Nephron (organoid): ENCODE results near the gene MYD88.

ENCODE experiments used
- H3K27ac Mint-ChIP-seq, 3 experiments: 2 replicates each; pipeline ENCODE4 v1.8.0; 2020; ENCODE audit warnings: mixed read lengths in 3 of 3, mild to moderate bottlenecking in 2 of 3, moderate library complexity in 1 of 3
- H3K27me3 Mint-ChIP-seq: 2 replicates; pipeline ENCODE4 v1.8.0; 2021; ENCODE audit warnings: low read depth, mild to moderate bottlenecking, moderate library complexity, mixed read lengths
- H3K36me3 Mint-ChIP-seq: 2 replicates; pipeline ENCODE4 v1.8.0; 2020; ENCODE audit warnings: low read depth, mixed read lengths
- H3K4me1 Mint-ChIP-seq: 2 replicates; pipeline ENCODE4 v1.8.0; 2020; ENCODE audit warnings: mixed read lengths
- H3K4me3 Mint-ChIP-seq, 3 experiments: 2 replicates each; pipeline ENCODE4 v1.8.0; 2020; ENCODE audit warnings: mild to moderate bottlenecking in 3 of 3, mixed read lengths in 3 of 3, moderate library complexity in 2 of 3
- H3K9me3 Mint-ChIP-seq: 2 replicates; pipeline ENCODE4 v1.8.0; 2020; ENCODE audit warnings: mixed read lengths
- CTCF ChIP-seq, 3 experiments: fragments of 200-600 bp; sonication (generic); IDR thresholded peaks; one replicate each; pipeline ENCODE4 v1.5.0; 2021; ENCODE audit warnings: antibody characterized with exemption in 3 of 3; ENCODE audit not compliant: unreplicated experiment in 3 of 3

The MYD88 gene

GRCh38 chr3:38163117-38163840, 24.8 kb downstream of the MYD88 start:
- peak overlapping the region in 2 of 3 experiments; percentile 100 for H3K27ac Mint-ChIP-seq
- H3K9me3 Mint-ChIP-seq = no peaks in the 10 kb centered on the region
- peaks cover 21% of the 10 kb centered on the region for H3K4me1 Mint-ChIP-seq
- TF ChIP-seq CTCF (IDR thresholded peaks at IDR 0.05; ENCODE audit: unreplicated experiment in 3 of 3) = peak in 1 of 3 experiments; percentile 11
- H3K36me3 Mint-ChIP-seq = peaks cover 8% of the 10 kb centered on the region
- peak overlapping the region; percentile 62 to 99 (median 82) for H3K4me3 Mint-ChIP-seq
- no peaks in the 10 kb centered on the region for H3K27me3 Mint-ChIP-seq

- no peaks in the 10 kb centered on the region for H3K27me3 Mint-ChIP-seq
- H3K36me3 Mint-ChIP-seq = peaks cover 8% of the 10 kb centered on the region
- H3K4me1 Mint-ChIP-seq = peaks cover 27% of the 10 kb centered on the region
- H3K4me3 Mint-ChIP-seq = peak overlapping the region; percentile 98 to 99 (median 98)
- H3K27ac Mint-ChIP-seq = peak overlapping the region; percentile 99 to 100 (median 100)
- no peak for TF ChIP-seq CTCF (IDR thresholded peaks at IDR 0.05; ENCODE audit: unreplicated experiment in 3 of 3)
- no peaks in the 10 kb centered on the region for H3K9me3 Mint-ChIP-seq
Observed at GRCh38 chr3:38163841-38164642, 25.6 kb downstream of the MYD88 start.

GRCh38 chr3:38164643-38164951, 26.1 kb downstream of the MYD88 start:
- Mint-ChIP-seq H3K27me3 (no peaks in the 10 kb centered on the region), H3K9me3 (no peaks in the 10 kb centered on the region), H3K4me3 (peak overlapping the region; percentile 98 to 99 (median 98)), H3K4me1 (peaks cover 27% of the 10 kb centered on the region), H3K27ac (peak overlapping the region; percentile 99 to 100 (median 100)), H3K36me3 (peaks cover 8% of the 10 kb centered on the region)
- no peak for TF ChIP-seq CTCF (IDR thresholded peaks at IDR 0.05; ENCODE audit: unreplicated experiment in 3 of 3)

GRCh38 chr3:38164952-38165721, 26.7 kb downstream of the MYD88 start, which contains the start of gene OXSR1:
OXSR1 (plus strand) TSS chr3:38165537; CDS start chr3:38165877, 340 bp downstream.
- H3K27me3 Mint-ChIP-seq = no peaks in the 10 kb centered on the region
- peaks cover 27% of the 10 kb centered on the region for H3K4me1 Mint-ChIP-seq
- H3K36me3 Mint-ChIP-seq = peaks cover 8% of the 10 kb centered on the region
- peak within 1 kb of the TSS; percentile 99 to 100 (median 100) for H3K27ac Mint-ChIP-seq
- peak within 1 kb of the TSS; percentile 98 to 99 (median 98) for H3K4me3 Mint-ChIP-seq
- TF ChIP-seq CTCF (IDR thresholded peaks at IDR 0.05; ENCODE audit: unreplicated experiment in 3 of 3) = no peak
- H3K9me3 Mint-ChIP-seq = no peaks in the 10 kb centered on the region

GRCh38 chr3:38165722-38166387, 27.4 kb downstream of the MYD88 start:
- Mint-ChIP-seq H3K9me3 (no peaks in the 10 kb centered on the region), H3K4me3 (peak overlapping the region; percentile 98 to 99 (median 98)), H3K27me3 (no peaks in the 10 kb centered on the region), H3K36me3 (peaks cover 8% of the 10 kb centered on the region), H3K27ac (peak overlapping the region; percentile 99 to 100 (median 100)), H3K4me1 (peaks cover 27% of the 10 kb centered on the region)
- TF ChIP-seq CTCF (IDR thresholded peaks at IDR 0.05; ENCODE audit: unreplicated experiment in 3 of 3) = no peak
